ENCODE results near the gene LRRC4.
A peak's percentile ranks its signal among the peaks of the same experiment; 100 is the strongest.

GRCh38 chr7:128045158-128045557, 13.9 kb upstream of the LRRC4 start:
- TF ChIP-seq CTCF (tag by site-specific recombination; IDR thresholded peaks at IDR 0.05): 0 out of 2 replicates have a peak, but pooled peaks have one; percentile 15
- TF ChIP-seq, protein P1, sequence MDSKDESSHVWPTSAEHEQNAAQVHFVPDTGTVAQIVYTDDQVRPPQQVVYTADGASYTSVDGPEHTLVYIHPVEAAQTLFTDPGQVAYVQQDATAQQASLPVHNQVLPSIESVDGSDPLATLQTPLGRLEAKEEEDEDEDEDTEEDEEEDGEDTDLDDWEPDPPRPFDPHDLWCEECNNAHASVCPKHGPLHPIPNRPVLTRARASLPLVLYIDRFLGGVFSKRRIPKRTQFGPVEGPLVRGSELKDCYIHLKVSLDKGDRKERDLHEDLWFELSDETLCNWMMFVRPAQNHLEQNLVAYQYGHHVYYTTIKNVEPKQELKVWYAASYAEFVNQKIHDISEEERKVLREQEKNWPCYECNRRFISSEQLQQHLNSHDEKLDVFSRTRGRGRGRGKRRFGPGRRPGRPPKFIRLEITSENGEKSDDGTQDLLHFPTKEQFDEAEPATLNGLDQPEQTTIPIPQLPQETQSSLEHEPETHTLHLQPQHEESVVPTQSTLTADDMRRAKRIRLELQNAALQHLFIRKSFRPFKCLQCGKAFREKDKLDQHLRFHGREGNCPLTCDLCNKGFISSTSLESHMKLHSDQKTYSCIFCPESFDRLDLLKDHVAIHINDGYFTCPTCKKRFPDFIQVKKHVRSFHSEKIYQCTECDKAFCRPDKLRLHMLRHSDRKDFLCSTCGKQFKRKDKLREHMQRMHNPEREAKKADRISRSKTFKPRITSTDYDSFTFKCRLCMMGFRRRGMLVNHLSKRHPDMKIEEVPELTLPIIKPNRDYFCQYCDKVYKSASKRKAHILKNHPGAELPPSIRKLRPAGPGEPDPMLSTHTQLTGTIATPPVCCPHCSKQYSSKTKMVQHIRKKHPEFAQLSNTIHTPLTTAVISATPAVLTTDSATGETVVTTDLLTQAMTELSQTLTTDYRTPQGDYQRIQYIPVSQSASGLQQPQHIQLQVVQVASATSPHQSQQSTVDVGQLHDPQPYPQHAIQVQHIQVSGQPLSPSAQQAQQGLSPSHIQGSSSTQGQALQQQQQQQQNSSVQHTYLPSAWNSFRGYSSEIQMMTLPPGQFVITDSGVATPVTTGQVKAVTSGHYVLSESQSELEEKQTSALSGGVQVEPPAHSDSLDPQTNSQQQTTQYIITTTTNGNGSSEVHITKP (tag by site-specific recombination; IDR thresholded peaks at IDR 0.05): no peak
- no peak for TF ChIP-seq ZNF121 (tag by site-specific recombination; IDR thresholded peaks at IDR 0.05)
- TF ChIP-seq ELK4 (IDR thresholded peaks at IDR 0.05; ENCODE audit: borderline replicate concordance, low read depth, low read length): no peak
- TF ChIP-seq, protein P2, sequence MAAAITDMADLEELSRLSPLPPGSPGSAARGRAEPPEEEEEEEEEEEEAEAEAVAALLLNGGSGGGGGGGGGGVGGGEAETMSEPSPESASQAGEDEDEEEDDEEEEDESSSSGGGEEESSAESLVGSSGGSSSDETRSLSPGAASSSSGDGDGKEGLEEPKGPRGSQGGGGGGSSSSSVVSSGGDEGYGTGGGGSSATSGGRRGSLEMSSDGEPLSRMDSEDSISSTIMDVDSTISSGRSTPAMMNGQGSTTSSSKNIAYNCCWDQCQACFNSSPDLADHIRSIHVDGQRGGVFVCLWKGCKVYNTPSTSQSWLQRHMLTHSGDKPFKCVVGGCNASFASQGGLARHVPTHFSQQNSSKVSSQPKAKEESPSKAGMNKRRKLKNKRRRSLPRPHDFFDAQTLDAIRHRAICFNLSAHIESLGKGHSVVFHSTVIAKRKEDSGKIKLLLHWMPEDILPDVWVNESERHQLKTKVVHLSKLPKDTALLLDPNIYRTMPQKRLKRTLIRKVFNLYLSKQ (tag by site-specific recombination; IDR thresholded peaks at IDR 0.05; ENCODE audit: borderline replicate concordance): no peak
- TF ChIP-seq ZNF335 (tag by site-specific recombination; conservative IDR thresholded peaks at IDR 0.05): no peak

Data from HEK293 (cell line).